ENCODE measurements around the gene CABLES2.

Gene CABLES2

GRCh38 chr20:62401331-62401779 is 5.7 kb downstream of the CABLES2 start:
- no peak overlapping the region for H3K27ac ChIP-seq (ENCODE audit: low read depth, low read length, severe bottlenecking)
- no peak overlapping the region for H3K4me3 ChIP-seq (ENCODE audit: extremely low read depth, insufficient read depth, low read length, poor library complexity, severe bottlenecking)
- H3K36me3 ChIP-seq (ENCODE audit: control insufficient read depth, insufficient read depth, low read length): no peaks in the 10 kb centered on the region
- H3K4me1 ChIP-seq (ENCODE audit: control insufficient read depth, insufficient read depth, low read length, poor library complexity, severe bottlenecking): no peaks in the 10 kb centered on the region
- 82 to 88% methylated on average over 20 to 21 of the region's 21 CpGs for WGBS, 2 experiments (ENCODE audit: insufficient coverage in 2 of 2)
- no peaks in the 10 kb centered on the region for H3K9me3 ChIP-seq (ENCODE audit: control insufficient read depth, low read length)

- Histone ChIP-seq H3K4me1 (ENCODE audit: control insufficient read depth, insufficient read depth, low read length, poor library complexity, severe bottlenecking) (no peaks in the 10 kb centered on the region), H3K4me3 (ENCODE audit: extremely low read depth, insufficient read depth, low read length, poor library complexity, severe bottlenecking) (no peak overlapping the region), H3K27ac (ENCODE audit: low read depth, low read length, severe bottlenecking) (no peak overlapping the region), H3K9me3 (ENCODE audit: control insufficient read depth, low read length) (no peaks in the 10 kb centered on the region), H3K36me3 (ENCODE audit: control insufficient read depth, insufficient read depth, low read length) (no peaks in the 10 kb centered on the region)
- WGBS, 2 experiments (ENCODE audit: insufficient coverage in 2 of 2): 90 to 99% methylated on average over 10 of the region's 10 CpGs
Measured at GRCh38 chr20:62400541-62400940, 6.5 kb downstream of the CABLES2 start.

DNA sequence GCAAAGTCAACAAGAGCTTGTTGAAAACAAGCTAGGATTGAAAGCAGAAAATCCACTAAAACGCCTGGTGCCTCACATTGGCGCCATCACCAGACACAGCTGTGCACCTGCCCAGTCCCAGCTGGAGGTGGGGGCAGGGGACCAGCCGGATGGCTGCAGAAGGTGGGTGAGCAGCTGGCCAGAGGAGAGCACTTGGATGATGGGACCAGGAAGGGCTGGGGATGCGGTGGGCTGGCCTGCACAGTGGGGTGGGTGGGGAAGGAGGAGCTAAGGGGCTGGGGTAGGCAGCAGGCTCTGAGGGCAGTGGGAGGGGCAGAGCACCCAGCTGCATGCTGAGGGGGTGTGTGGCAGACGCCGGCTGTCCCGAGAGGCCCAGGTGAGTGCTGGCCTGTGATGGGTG is 7.1 kb downstream of the CABLES2 start:
- no peaks in the 10 kb centered on the region for H3K36me3 ChIP-seq (ENCODE audit: control insufficient read depth, insufficient read depth, low read length)
- 96 to 97% methylated on average over 5 to 7 of the region's 7 CpGs for WGBS, 2 experiments (ENCODE audit: insufficient coverage in 2 of 2)
- no peaks in the 10 kb centered on the region for H3K9me3 ChIP-seq (ENCODE audit: control insufficient read depth, low read length)
- H3K4me1 ChIP-seq (ENCODE audit: control insufficient read depth, insufficient read depth, low read length, poor library complexity, severe bottlenecking): no peaks in the 10 kb centered on the region
- no peak overlapping the region for H3K4me3 ChIP-seq (ENCODE audit: extremely low read depth, insufficient read depth, low read length, poor library complexity, severe bottlenecking)
- no peak overlapping the region for H3K27ac ChIP-seq (ENCODE audit: low read depth, low read length, severe bottlenecking)

DNA sequence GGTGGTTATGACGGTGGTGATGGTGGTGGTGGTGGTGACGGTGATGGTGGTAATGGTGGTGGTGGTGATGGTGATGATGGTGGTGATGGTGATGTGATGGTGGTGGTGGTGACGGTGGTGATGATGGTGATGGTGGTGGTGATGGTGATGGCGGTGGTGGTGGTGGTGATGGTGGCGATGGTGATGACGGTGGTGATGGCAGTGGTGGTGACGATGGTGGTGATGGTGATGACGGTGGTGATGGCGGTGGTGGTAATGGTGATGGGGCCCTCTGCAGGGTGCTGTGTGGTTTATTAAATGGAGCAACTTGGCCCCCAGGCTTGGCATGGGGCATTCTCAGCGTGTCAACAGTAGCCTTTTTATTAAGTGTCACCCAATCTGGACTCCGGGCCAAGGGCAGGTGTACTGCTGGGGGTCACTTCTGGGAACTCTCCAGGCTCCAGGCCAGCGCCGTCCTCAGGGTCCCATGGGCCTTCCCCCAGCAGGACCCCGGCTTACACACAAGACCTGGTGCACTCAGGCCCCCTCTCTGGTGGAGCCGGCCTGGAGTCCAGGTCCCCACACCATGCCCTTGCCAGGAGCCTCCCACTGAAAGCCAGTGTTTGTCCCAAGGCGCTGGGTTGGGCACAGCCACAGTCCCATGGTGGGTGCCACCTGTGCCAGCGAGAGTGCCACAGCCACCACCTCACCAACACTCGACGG is 8.8 kb downstream of the CABLES2 start:
- Histone ChIP-seq H3K27ac (ENCODE audit: low read depth, low read length, severe bottlenecking) (no peak overlapping the region), H3K4me1 (ENCODE audit: control insufficient read depth, insufficient read depth, low read length, poor library complexity, severe bottlenecking) (no peaks in the 10 kb centered on the region), H3K4me3 (ENCODE audit: extremely low read depth, insufficient read depth, low read length, poor library complexity, severe bottlenecking) (no peak overlapping the region), H3K36me3 (ENCODE audit: control insufficient read depth, insufficient read depth, low read length) (no peaks in the 10 kb centered on the region), H3K9me3 (ENCODE audit: control insufficient read depth, low read length) (no peaks in the 10 kb centered on the region)
- WGBS, 2 experiments (ENCODE audit: insufficient coverage in 2 of 2): 96 to 97% methylated on average over 16 to 17 of the region's 19 CpGs

DNA sequence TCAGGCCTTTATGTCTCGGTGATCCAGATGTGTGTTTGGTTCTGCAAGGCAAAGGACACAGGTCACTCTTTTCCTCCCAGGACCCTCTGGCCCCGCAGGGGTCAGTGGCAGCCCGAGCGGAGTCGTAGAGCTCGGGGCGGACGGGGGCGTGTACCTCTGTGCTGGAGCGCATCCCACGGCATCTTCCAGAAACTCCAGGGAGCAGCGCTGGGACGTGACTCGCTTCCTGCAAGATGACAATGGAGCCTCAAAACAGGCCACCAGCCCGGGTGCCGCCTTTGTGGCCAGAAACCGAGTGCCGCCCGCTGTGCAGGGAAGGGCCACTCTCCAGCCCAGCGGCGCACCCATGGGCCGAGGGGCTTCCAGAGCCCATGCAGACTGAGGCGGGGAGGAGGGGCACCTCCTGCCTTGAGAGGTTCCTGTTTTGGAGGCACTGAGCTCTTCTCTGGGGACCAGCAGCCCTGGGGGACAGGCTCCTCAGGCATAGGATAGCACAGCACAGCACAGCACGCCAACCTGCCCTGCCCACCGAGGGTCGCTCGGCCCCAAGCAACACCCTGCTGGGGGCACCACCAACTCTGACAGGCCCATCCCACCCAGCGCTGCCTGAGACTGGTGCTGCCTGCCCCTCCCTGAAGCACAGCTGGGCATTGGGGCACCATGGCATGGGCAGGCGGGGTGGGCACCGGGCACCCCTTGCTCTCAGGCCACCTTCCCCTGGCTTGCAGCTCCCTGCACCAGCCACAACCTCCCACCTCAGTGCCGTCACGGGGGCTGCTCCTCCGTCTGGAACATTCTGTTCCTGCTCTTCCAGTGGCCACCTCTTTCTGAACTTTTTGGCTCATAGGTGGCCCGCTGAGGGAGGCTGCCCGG is 10.5 kb downstream of the CABLES2 start:
- Histone ChIP-seq H3K27ac (ENCODE audit: low read depth, low read length, severe bottlenecking) (no peak overlapping the region), H3K4me3 (ENCODE audit: extremely low read depth, insufficient read depth, low read length, poor library complexity, severe bottlenecking) (no peak overlapping the region), H3K36me3 (ENCODE audit: control insufficient read depth, insufficient read depth, low read length) (peaks cover 1% of the 10 kb centered on the region)

GRCh38 chr20:62395311-62396242 is 11.5 kb downstream of the CABLES2 start:
- no peaks in the 10 kb centered on the region for H3K9me3 ChIP-seq (ENCODE audit: control insufficient read depth, low read length)
- WGBS, 2 experiments (ENCODE audit: insufficient coverage in 2 of 2): 92% methylated on average over 25 of the region's 27 CpGs
- no peaks in the 10 kb centered on the region for H3K4me1 ChIP-seq (ENCODE audit: control insufficient read depth, insufficient read depth, low read length, poor library complexity, severe bottlenecking)

More for the DNA sequence above, 10.5 kb downstream of the CABLES2 start:
- no peaks in the 10 kb centered on the region for H3K9me3 ChIP-seq (ENCODE audit: control insufficient read depth, low read length)
- H3K4me1 ChIP-seq (ENCODE audit: control insufficient read depth, insufficient read depth, low read length, poor library complexity, severe bottlenecking): no peaks in the 10 kb centered on the region
- 95 to 96% methylated on average over 34 to 35 of the region's 35 CpGs for WGBS, 2 experiments (ENCODE audit: insufficient coverage in 2 of 2)

DNA sequence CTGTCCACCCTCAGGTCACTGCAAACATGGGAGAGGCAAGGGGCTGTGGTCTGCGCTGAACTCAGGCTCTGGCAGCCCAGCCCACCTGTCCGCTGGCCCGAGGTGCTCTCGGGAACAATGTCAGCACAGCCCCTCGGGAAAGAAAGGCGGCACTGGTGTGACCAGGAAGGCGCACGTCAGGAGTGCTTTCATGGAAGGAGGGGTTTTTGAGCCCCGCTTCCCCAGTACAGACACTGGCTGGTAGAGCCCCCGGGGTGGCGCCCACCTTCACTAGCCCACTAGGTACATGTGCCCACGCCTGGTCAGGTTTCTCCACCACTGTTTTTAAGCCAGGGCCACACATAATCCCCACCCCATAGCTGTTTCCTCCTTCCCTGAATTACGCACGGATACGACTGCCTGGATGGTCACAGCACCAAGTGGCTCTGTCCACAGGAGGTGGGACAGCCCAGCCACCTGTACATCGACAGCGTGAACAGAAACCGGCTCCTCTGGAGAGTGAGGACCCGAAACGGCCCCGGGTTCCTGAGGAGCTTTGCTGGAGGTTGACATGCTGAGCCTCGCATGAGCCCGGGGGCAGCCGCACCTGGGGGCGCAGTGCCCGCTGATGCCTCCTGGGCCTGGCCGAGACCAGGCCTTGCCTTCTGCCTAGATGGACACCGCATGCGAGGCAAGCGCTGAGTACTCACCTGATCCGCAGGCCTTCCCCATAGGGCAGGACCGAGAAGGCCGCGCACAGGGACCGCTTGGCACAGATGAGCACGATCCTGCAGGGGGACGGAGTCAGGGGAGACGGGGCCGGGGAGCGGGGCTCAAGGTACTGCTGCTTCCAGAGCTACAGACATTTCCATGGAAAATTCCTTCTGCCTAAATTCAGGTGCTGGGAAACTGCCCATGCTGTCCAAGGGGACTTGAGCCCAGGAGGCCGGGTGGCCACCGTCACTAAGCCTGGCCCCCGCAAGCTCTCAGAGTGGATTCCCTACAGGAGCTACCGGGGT is 12.5 kb downstream of the CABLES2 start:
- H3K9me3 ChIP-seq (ENCODE audit: control insufficient read depth, low read length): no peaks in the 10 kb centered on the region
- peaks cover 21% of the 10 kb centered on the region for H3K36me3 ChIP-seq (ENCODE audit: control insufficient read depth, insufficient read depth, low read length)
- 94 to 95% methylated on average over 42 to 44 of the region's 44 CpGs for WGBS, 2 experiments (ENCODE audit: insufficient coverage in 2 of 2)
- H3K4me3 ChIP-seq (ENCODE audit: extremely low read depth, insufficient read depth, low read length, poor library complexity, severe bottlenecking): no peak overlapping the region
- no peaks in the 10 kb centered on the region for H3K4me1 ChIP-seq (ENCODE audit: control insufficient read depth, insufficient read depth, low read length, poor library complexity, severe bottlenecking)
- H3K27ac ChIP-seq (ENCODE audit: low read depth, low read length, severe bottlenecking): no peak overlapping the region

More at GRCh38 chr20:62395311-62396242, 11.5 kb downstream of the CABLES2 start:
- Histone ChIP-seq H3K27ac (ENCODE audit: low read depth, low read length, severe bottlenecking) (no peak overlapping the region), H3K4me3 (ENCODE audit: extremely low read depth, insufficient read depth, low read length, poor library complexity, severe bottlenecking) (no peak overlapping the region), H3K36me3 (ENCODE audit: control insufficient read depth, insufficient read depth, low read length) (peaks cover 11% of the 10 kb centered on the region)

DNA sequence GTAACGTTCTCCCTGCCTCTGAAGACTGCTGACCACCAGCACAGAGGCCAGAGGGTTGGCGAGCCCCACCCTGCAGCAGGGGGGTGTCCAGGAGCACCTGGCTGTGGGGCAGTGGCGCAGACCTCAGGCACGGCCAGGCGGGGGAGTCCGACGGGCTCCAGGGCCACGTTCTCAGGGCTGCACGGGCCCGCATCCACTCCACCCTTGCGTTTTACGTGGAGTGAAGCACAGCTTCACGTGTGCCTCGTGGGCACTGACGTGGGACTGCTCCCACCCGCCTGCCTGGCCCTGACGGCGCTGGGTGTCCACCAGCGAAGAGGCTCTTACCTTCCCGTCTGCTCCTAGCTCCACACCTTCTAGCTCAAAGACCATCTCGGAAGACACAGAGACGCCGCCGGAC is 13.3 kb downstream of the CABLES2 start:
- Histone ChIP-seq H3K36me3 (ENCODE audit: control insufficient read depth, insufficient read depth, low read length) (peaks cover 28% of the 10 kb centered on the region), H3K4me3 (ENCODE audit: extremely low read depth, insufficient read depth, low read length, poor library complexity, severe bottlenecking) (no peak overlapping the region)
- WGBS, 2 experiments (ENCODE audit: insufficient coverage in 2 of 2): 89 to 91% methylated on average over 23 to 24 of the region's 24 CpGs

DNA sequence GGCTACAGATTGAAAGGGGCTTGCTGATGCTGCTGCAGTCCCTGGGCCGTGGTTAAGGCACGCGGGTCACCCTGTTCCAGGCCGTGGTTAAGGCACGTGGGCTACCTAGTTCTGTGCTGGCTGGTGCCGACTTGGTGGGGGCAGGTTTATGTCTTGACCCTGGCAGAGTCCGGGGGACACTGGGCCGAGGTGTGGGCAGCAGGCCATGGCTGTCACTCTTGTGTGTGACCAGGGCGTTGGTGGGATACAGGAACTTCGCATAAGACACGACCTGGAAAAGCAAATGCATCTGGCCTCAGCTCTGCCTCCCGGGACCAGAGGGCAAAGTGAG is 13.8 kb downstream of the CABLES2 start:
- WGBS, 2 experiments (ENCODE audit: insufficient coverage in 2 of 2): 91 to 93% methylated on average over 11 to 12 of the region's 12 CpGs

More for the DNA sequence above, 13.3 kb downstream of the CABLES2 start:
- H3K4me1 ChIP-seq (ENCODE audit: control insufficient read depth, insufficient read depth, low read length, poor library complexity, severe bottlenecking): no peaks in the 10 kb centered on the region
- no peaks in the 10 kb centered on the region for H3K9me3 ChIP-seq (ENCODE audit: control insufficient read depth, low read length)
- no peak overlapping the region for H3K27ac ChIP-seq (ENCODE audit: low read depth, low read length, severe bottlenecking)

More for the DNA sequence above, 13.8 kb downstream of the CABLES2 start:
- Histone ChIP-seq H3K9me3 (ENCODE audit: control insufficient read depth, low read length) (no peaks in the 10 kb centered on the region), H3K36me3 (ENCODE audit: control insufficient read depth, insufficient read depth, low read length) (peaks cover 34% of the 10 kb centered on the region), H3K4me1 (ENCODE audit: control insufficient read depth, insufficient read depth, low read length, poor library complexity, severe bottlenecking) (peaks cover 4% of the 10 kb centered on the region), H3K4me3 (ENCODE audit: extremely low read depth, insufficient read depth, low read length, poor library complexity, severe bottlenecking) (no peak overlapping the region), H3K27ac (ENCODE audit: low read depth, low read length, severe bottlenecking) (no peak overlapping the region)
